SK-N-SH (cell line): ENCODE data around the gene POTEH. TPM values are rescaled to one million over a fixed set of nuclear protein-coding genes. Genes with fewer than 3 reads are reported as not detected.
"Not testable (repeated sequence)": the region's sequence is repeated elsewhere in the genome, so short reads cannot be mapped to it uniquely, and the experiment has no call there.

Source experiments
- CTCF ChIA-PET: fragments of 300-600, 350-600 bp; formaldehyde crosslinking; extraction: SDS; loops from one replicate; lab custom pipeline; 2021; lab: Yijun Ruan, JAX
- POLR2A ChIA-PET: fragments of 350-600 bp; sonication (Branson Sonifier 250); formaldehyde crosslinking; extraction: SDS; loops from one replicate; lab custom pipeline; 2020; ENCODE audit warnings: antibody characterized with exemption, inconsistent platforms; lab: Yijun Ruan, JAX
- DNase-seq: peaks from one replicate; pipeline ENCODE4 v3.0.0; 2012
- H2AFZ ChIP-seq: fragments of 200-600 bp; sonication (generic); 2 replicates; pipeline ENCODE4 v1.8.1; 2016; ENCODE audit warnings: antibody characterized with exemption, mild to moderate bottlenecking, low read depth
- H3F3A ChIP-seq: fragments of 200-600 bp; sonication (generic); replicated peaks from 2 replicates; pipeline ENCODE3; 2016; ENCODE audit warnings: antibody characterized with exemption, mild to moderate bottlenecking; ENCODE audit not compliant: insufficient read depth
- H3K27ac ChIP-seq, 2 experiments: fragments of 200-500 bp in 1 of 2; fragments of 200-600 bp in 1 of 2; sonication (Bioruptor generic) in 1 of 2; sonication (generic), shearing (Covaris generic) in 1 of 2; 2 replicates each; pipeline versions ENCODE4 v1.5.1 to v1.6.1; 2014 to 2016; ENCODE audit warnings: low read depth in 2 of 2, inconsistent platforms in 1 of 2, low read length in 1 of 2, mild to moderate bottlenecking in 1 of 2, mixed read lengths in 1 of 2
- H3K27me3 ChIP-seq: fragments of 200-600 bp; sonication (generic), shearing (Covaris generic); 2 replicates; pipeline ENCODE4 v1.6.1; 2016; ENCODE audit warnings: mixed run types; ENCODE audit not compliant: insufficient read depth
- H3K36me3 ChIP-seq, 2 experiments: fragments of 200-500 bp in 1 of 2; fragments of 200-600 bp in 1 of 2; sonication (Bioruptor generic) in 1 of 2; sonication (generic) in 1 of 2; replicated peaks in 1 of 2; 2 replicates each; pipeline versions ENCODE3 to v1.5.1; 2014 to 2016; ENCODE audit warnings: low read length in 1 of 2, mild to moderate bottlenecking in 1 of 2; ENCODE audit not compliant: insufficient read depth in 2 of 2, control insufficient read depth in 1 of 2
- H3K4me1 ChIP-seq, 2 experiments: fragments of 200-500 bp in 1 of 2; fragments of 200-600 bp in 1 of 2; sonication (Bioruptor generic) in 1 of 2; sonication (generic), shearing (Covaris generic) in 1 of 2; 2 replicates each; pipeline versions ENCODE4 v1.5.1 to v1.6.1; 2014 to 2016; ENCODE audit warnings: low read depth in 1 of 2, low read length in 1 of 2, mixed run types in 1 of 2; ENCODE audit not compliant: insufficient read depth in 2 of 2, control insufficient read depth in 1 of 2
- H3K4me2 ChIP-seq: fragments of 200-600 bp; sonication (generic), shearing (Covaris generic); 2 replicates; pipeline ENCODE4 v1.6.1; 2017; ENCODE audit warnings: mixed run types
- H3K4me3 ChIP-seq, 2 experiments: fragments of 200-500 bp in 1 of 2; fragments of 200-600 bp in 1 of 2; sonication (Bioruptor generic) in 1 of 2; sonication (generic), shearing (Covaris generic) in 1 of 2; 2 replicates each; pipeline versions ENCODE4 v1.5.1 to v1.8.1; 2014 to 2016; ENCODE audit warnings: low read depth in 2 of 2, inconsistent platforms in 1 of 2, low read length in 1 of 2, mild to moderate bottlenecking in 1 of 2, mixed read lengths in 1 of 2, moderate library complexity in 1 of 2
- H3K79me2 ChIP-seq: fragments of 200-600 bp; sonication (generic); 2 replicates; pipeline ENCODE4 v1.8.1; 2017; ENCODE audit warnings: mild to moderate bottlenecking; ENCODE audit not compliant: insufficient read depth
- H3K9ac ChIP-seq: fragments of 200-600 bp; sonication (generic); 2 replicates; pipeline ENCODE4 v1.6.1; 2017; ENCODE audit warnings: mixed run types
- H3K9me2 ChIP-seq: fragments of 200-600 bp; sonication (generic); 2 replicates; pipeline ENCODE4 v1.6.1; 2017; ENCODE audit warnings: mixed run types
- H3K9me3 ChIP-seq: fragments of 200-600 bp; sonication (generic); 2 replicates; pipeline ENCODE4 v1.6.1; 2017; ENCODE audit warnings: mixed run types, mild to moderate bottlenecking, moderate library complexity
- H4K20me1 ChIP-seq: fragments of 200-600 bp; sonication (generic); 2 replicates; pipeline ENCODE4 v1.6.1; 2017; ENCODE audit warnings: mild to moderate bottlenecking, mixed run types; ENCODE audit not compliant: insufficient read depth
- WGBS: methylation state at CpG from one replicate; pipeline ENCODE4 v1.1.6; 2017; ENCODE audit warnings: low lambda C conversion rate; 5-methylcytosine and 5-hydroxymethylcytosine counted together
- polyA plus RNA-seq, 3 experiments: library from polyadenylated mRNA; depleted of rRNA; stranded (reverse); fragments of >200 nt; gene quantifications; 2 replicates each; pipeline ENCODE4 v1.2.3, GENCODE V29; 2012

POTEH gene
- polyA plus RNA-seq, 1 of the 3 experiments (the other 2 are of a cell fraction), result 1.3 TPM

GRCh38 chr22:15661102-15661501 is 28.7 kb upstream of the POTEH start:
- H3K4me1 ChIP-seq, H3K9me3 ChIP-seq, DNase-seq, H3K9ac ChIP-seq, H2AFZ ChIP-seq, H3K27me3 ChIP-seq, H4K20me1 ChIP-seq, H3F3A ChIP-seq, H3K4me3 ChIP-seq, H3K27ac ChIP-seq, H3K79me2 ChIP-seq, H3K36me3 ChIP-seq, H3K4me2 ChIP-seq, CTCF ChIA-PET, POLR2A ChIA-PET, H3K9me2 ChIP-seq: not testable (repeated sequence)
- no CpG with 5 or more reads among the region's 2 CpGs for WGBS

- H4K20me1 ChIP-seq, POLR2A ChIA-PET, DNase-seq, H2AFZ ChIP-seq, H3K4me3 ChIP-seq, H3K27ac ChIP-seq, H3K4me1 ChIP-seq, H3K79me2 ChIP-seq, H3K9me2 ChIP-seq, H3F3A ChIP-seq, H3K9ac ChIP-seq, H3K36me3 ChIP-seq, H3K9me3 ChIP-seq, CTCF ChIA-PET, H3K27me3 ChIP-seq, H3K4me2 ChIP-seq: not testable (repeated sequence)
- 15% methylated on average over 3 of the region's 3 CpGs for WGBS
These were observed 25.1 kb upstream of the POTEH start for GRCh38 chr22:15664682-15665081.

- POLR2A ChIA-PET, H3K36me3 ChIP-seq, H3K9ac ChIP-seq, CTCF ChIA-PET, H3K79me2 ChIP-seq, H3K4me3 ChIP-seq, H3K9me2 ChIP-seq, H3F3A ChIP-seq, DNase-seq, H3K4me1 ChIP-seq, H3K27ac ChIP-seq, H3K9me3 ChIP-seq, H2AFZ ChIP-seq, H3K4me2 ChIP-seq, H3K27me3 ChIP-seq, H4K20me1 ChIP-seq: not testable (repeated sequence)
- WGBS, result 16% methylated on average over 5 of the region's 5 CpGs
These were observed 24.3 kb upstream of the POTEH start for GRCh38 chr22:15665478-15665877.

GRCh38 chr22:15669430-15669829 is 20.4 kb upstream of the POTEH start:
- H3K79me2 ChIP-seq, H3K4me3 ChIP-seq, POLR2A ChIA-PET, H4K20me1 ChIP-seq, H3K9ac ChIP-seq, H3K9me2 ChIP-seq, H3K36me3 ChIP-seq, H3F3A ChIP-seq, DNase-seq, H2AFZ ChIP-seq, H3K27ac ChIP-seq, H3K4me1 ChIP-seq, H3K9me3 ChIP-seq, H3K4me2 ChIP-seq, H3K27me3 ChIP-seq, CTCF ChIA-PET: not testable (repeated sequence)
- WGBS, result 7% methylated on average over 5 of the region's 12 CpGs

- H3K27ac ChIP-seq, DNase-seq, H3K36me3 ChIP-seq, H3K9me2 ChIP-seq, H3K27me3 ChIP-seq, H3K4me3 ChIP-seq, H3K9ac ChIP-seq, H3K4me2 ChIP-seq, H4K20me1 ChIP-seq, H3F3A ChIP-seq, POLR2A ChIA-PET, H3K79me2 ChIP-seq, H3K4me1 ChIP-seq, CTCF ChIA-PET, H2AFZ ChIP-seq, H3K9me3 ChIP-seq: not testable (repeated sequence)
- 53% methylated on average over 7 of the region's 8 CpGs for WGBS
These were observed 10.1 kb upstream of the POTEH start for GRCh38 chr22:15679702-15680101.

- H3K27me3 ChIP-seq, H3K36me3 ChIP-seq, H3K4me3 ChIP-seq, POLR2A ChIA-PET, H3F3A ChIP-seq, H3K9me3 ChIP-seq, H4K20me1 ChIP-seq, H3K4me1 ChIP-seq, H3K4me2 ChIP-seq, H3K9ac ChIP-seq, H2AFZ ChIP-seq, H3K27ac ChIP-seq, DNase-seq, H3K9me2 ChIP-seq, H3K79me2 ChIP-seq, CTCF ChIA-PET: not testable (repeated sequence)
- 47% methylated on average over 2 of the region's 3 CpGs for WGBS
These were observed 5.7 kb upstream of the POTEH start for GRCh38 chr22:15684115-15684514.

- CTCF ChIA-PET, POLR2A ChIA-PET: not testable (repeated sequence)
These were observed 5.1 kb upstream of the POTEH start for GRCh38 chr22:15684695-15685094.

More at GRCh38 chr22:15684695-15685094, 5.1 kb upstream of the POTEH start:
- H3F3A ChIP-seq, H3K9me3 ChIP-seq, H3K27me3 ChIP-seq, H3K4me2 ChIP-seq, DNase-seq, H3K9ac ChIP-seq, H3K79me2 ChIP-seq, H3K9me2 ChIP-seq, H3K36me3 ChIP-seq, H3K27ac ChIP-seq, H2AFZ ChIP-seq, H3K4me3 ChIP-seq, H4K20me1 ChIP-seq, H3K4me1 ChIP-seq: not testable (repeated sequence)
- no CpG with 5 or more reads among the region's 6 CpGs for WGBS
